ENCODE results near the gene TEX44. TPM values are rescaled to one million over a fixed set of nuclear protein-coding genes. Genes with fewer than 3 reads are reported as not detected.

The TEX44 gene
- total and polyA plus RNA-seq, 11 donors, result not detected

- TF ChIP-seq POLR2A (IDR thresholded peaks at IDR 0.05) (peak in 1 of 2 donors; percentile 74), CTCF (IDR thresholded peaks at IDR 0.05) (peak in 3 of 12 donors; percentile 25 to 31 (median 26))
- peak overlapping the region; percentile 95 to 100 (median 98) for H3K27ac ChIP-seq
- H3K36me3 ChIP-seq, result no peaks in the 10 kb centered on the region
- H3K4me1 ChIP-seq, result peaks cover 7 to 52% (median 28%) of the 10 kb centered on the region in 12 donors
- 9 to 17% (median 13%) methylated on average over 17 to 53 of the region's 54 CpGs for WGBS, 4 donors
- H3K4me3 ChIP-seq, result peak overlapping the region in 11 of 12 donors; percentile 46 to 72 (median 63)
- no peaks in the 10 kb centered on the region for H3K27me3 ChIP-seq
- peak; percentile 92 to 95 (median 93) for ATAC-seq
- peak; percentile 99 to 100 (median 100) for DNase-seq
- intact Hi-C loops (cut with DNase I), result loop anchor here in 8 of 10 donors (2.0 to 10.0 kb wide), 5 partner anchors 43 to 180 kb away; partner anchors contain the start of genes PDE6D (in 2 of the 8) and COPS7B (in 1 of the 8)
- H3K9me3 ChIP-seq, result no peaks in the 10 kb centered on the region
Measured at GRCh38 chr2:231604685-231605606, 12.3 kb downstream of the TEX44 start.

GRCh38 chr2:231605607-231606091 is 13.0 kb downstream of the TEX44 start:
- TF ChIP-seq CTCF (IDR thresholded peaks at IDR 0.05), result no peak
- DNase-seq (peak in 4 of 5 donors; percentile 39 to 82 (median 65)), ATAC-seq (peak; percentile 14 to 45 (median 34))
- Histone ChIP-seq H3K36me3 (no peaks in the 10 kb centered on the region), H3K27ac (peak overlapping the region; percentile 95 to 100 (median 98)), H3K9me3 (no peaks in the 10 kb centered on the region), H3K27me3 (no peaks in the 10 kb centered on the region), H3K4me3 (peak overlapping the region in 3 of 12 donors; percentile 45 to 64 (median 64)), H3K4me1 (peaks cover 7 to 50% (median 28%) of the 10 kb centered on the region in 12 donors)
- intact Hi-C loops (cut with DNase I), result loop anchor here in 3 of 10 donors (2.0 to 10.0 kb wide), 3 partner anchors 107 to 179 kb away; partner anchors contain the start of genes PDE6D (in 2 of the 3) and COPS7B (in 1 of the 3)
- 67 to 92% (median 70%) methylated on average over 3 to 7 of the region's 7 CpGs for WGBS, 4 donors

GRCh38 chr2:231606941-231607340 is 14.3 kb downstream of the TEX44 start:
- DNase-seq (no peak), ATAC-seq (no peak)
- intact Hi-C loops (cut with DNase I), result loop anchor here in 2 of 10 donors (5.0 to 10.0 kb wide), 2 partner anchors 175 to 178 kb away; partner anchors contain the start of genes PDE6D (in 2 of the 2) and COPS7B (in 1 of the 2)
- Histone ChIP-seq H3K27me3 (no peaks in the 10 kb centered on the region), H3K9me3 (no peaks in the 10 kb centered on the region), H3K4me3 (no peak overlapping the region), H3K36me3 (no peaks in the 10 kb centered on the region), H3K27ac (peak overlapping the region in 2 of 12 donors; percentile 98 to 100), H3K4me1 (peaks cover 9 to 50% (median 32%) of the 10 kb centered on the region in 12 donors)
- 78 to 86% (median 82%) methylated on average over 6 of the region's 6 CpGs for WGBS, 4 donors
- TF ChIP-seq POLR2A (IDR thresholded peaks at IDR 0.05) (no peak), CTCF (IDR thresholded peaks at IDR 0.05) (no peak)
